Esophagus (tissue), 2 donors: ENCODE data around the gene ESPNL. TPM values are rescaled to one million over a fixed set of nuclear protein-coding genes. Genes with fewer than 3 reads are reported as not detected.

Source experiments
- H3K27ac ChIP-seq, 2 donors: one replicate each; pipeline ENCODE4 v1.5.1; 2013; ENCODE audit warnings: low read depth in 2 of 2, mild to moderate bottlenecking in 2 of 2, inconsistent platforms in 1 of 2, low read length in 1 of 2, moderate library complexity in 1 of 2
- H3K27me3 ChIP-seq, 2 donors: one replicate each; pipeline ENCODE4 v1.6.1; 2013; ENCODE audit warnings: low read length in 2 of 2, control low read depth in 1 of 2, mild to moderate bottlenecking in 1 of 2; ENCODE audit not compliant: insufficient read depth in 2 of 2, control insufficient read depth in 1 of 2
- H3K36me3 ChIP-seq, 2 donors: one replicate each; pipeline ENCODE4 v1.6.1; 2013; ENCODE audit warnings: low read length in 1 of 2; ENCODE audit not compliant: control insufficient read depth in 2 of 2, insufficient read depth in 2 of 2
- H3K4me1 ChIP-seq, 2 donors: one replicate each; pipeline ENCODE4 v1.6.1; 2013; ENCODE audit warnings: low read length in 1 of 2; ENCODE audit not compliant: control insufficient read depth in 2 of 2, insufficient read depth in 2 of 2
- H3K4me3 ChIP-seq, 2 donors: one replicate each; pipeline ENCODE4 v1.5.1; 2013; ENCODE audit warnings: low read length in 2 of 2, mild to moderate bottlenecking in 2 of 2, low read depth in 1 of 2, moderate library complexity in 1 of 2
- H3K9me3 ChIP-seq, 2 donors: one replicate each; pipeline ENCODE4 v1.6.1; 2013; ENCODE audit warnings: mild to moderate bottlenecking in 2 of 2, low read depth in 1 of 2, low read length in 1 of 2, moderate library complexity in 1 of 2; ENCODE audit not compliant: control insufficient read depth in 2 of 2, insufficient read depth in 1 of 2
- WGBS, 2 donors: extraction: QIAGEN DNeasy Blood & Tissue Kit; methylation state at CpG; one replicate each; pipeline ENCODE4 v1.1.7; 2013; 5-methylcytosine and 5-hydroxymethylcytosine counted together
- polyA plus RNA-seq, 2 donors: library from polyadenylated mRNA; stranded (reverse); fragments of 200-250 nt; gene quantifications; one replicate each; pipeline ENCODE4 v1.2.3, GENCODE V29; 2013
- donor health status: healthy with polysubstance abuse.
- donor health status: Bipolar disorder and iron deficiency.

The ESPNL gene
- polyA plus RNA-seq, 2 donors = 0.09 to 0.12 TPM

- H3K36me3 ChIP-seq = peaks cover 0 to 6% of the 10 kb centered on the region in 2 donors
- no peaks in the 10 kb centered on the region for H3K4me1 ChIP-seq
- no peak overlapping the region for H3K4me3 ChIP-seq
- H3K9me3 ChIP-seq = no peaks in the 10 kb centered on the region
- H3K27ac ChIP-seq = no peak overlapping the region
- no peaks in the 10 kb centered on the region for H3K27me3 ChIP-seq
- WGBS, 2 donors = 90 to 96% methylated on average over 1 of the region's 1 CpG
Observed at GRCh38 chr2:238077292-238077691, 22.8 kb upstream of the ESPNL start.

GRCh38 chr2:238079874-238080327 is 20.2 kb upstream of the ESPNL start:
- Histone ChIP-seq H3K27me3 (no peaks in the 10 kb centered on the region), H3K4me1 (no peaks in the 10 kb centered on the region), H3K9me3 (no peaks in the 10 kb centered on the region), H3K4me3 (no peak overlapping the region), H3K27ac (no peak overlapping the region), H3K36me3 (peaks cover 0 to 16% of the 10 kb centered on the region in 2 donors)
- WGBS, 2 donors = 70 to 75% methylated on average over 2 of the region's 2 CpGs

GRCh38 chr2:238080518-238080917 is 19.6 kb upstream of the ESPNL start:
- 97 to 98% methylated on average over 15 of the region's 15 CpGs for WGBS, 2 donors
- H3K4me1 ChIP-seq = no peaks in the 10 kb centered on the region
- H3K27ac ChIP-seq = no peak overlapping the region
- H3K4me3 ChIP-seq = no peak overlapping the region
- H3K27me3 ChIP-seq = no peaks in the 10 kb centered on the region
- peaks cover 0 to 16% of the 10 kb centered on the region in 2 donors for H3K36me3 ChIP-seq
- H3K9me3 ChIP-seq = no peaks in the 10 kb centered on the region

GRCh38 chr2:238081150-238081549 is 19.0 kb upstream of the ESPNL start:
- H3K27ac ChIP-seq = no peak overlapping the region
- H3K4me1 ChIP-seq = no peaks in the 10 kb centered on the region
- H3K4me3 ChIP-seq = no peak overlapping the region
- peaks cover 0 to 16% of the 10 kb centered on the region in 2 donors for H3K36me3 ChIP-seq
- no peaks in the 10 kb centered on the region for H3K9me3 ChIP-seq
- WGBS, 2 donors = 94 to 95% methylated on average over 13 of the region's 13 CpGs
- no peaks in the 10 kb centered on the region for H3K27me3 ChIP-seq

GRCh38 chr2:238081561-238081960 is 18.6 kb upstream of the ESPNL start:
- Histone ChIP-seq H3K27me3 (no peaks in the 10 kb centered on the region), H3K4me1 (no peaks in the 10 kb centered on the region), H3K4me3 (no peak overlapping the region), H3K9me3 (no peaks in the 10 kb centered on the region), H3K36me3 (peaks cover 0 to 16% of the 10 kb centered on the region in 2 donors), H3K27ac (no peak overlapping the region)
- WGBS, 2 donors = 96 to 97% methylated on average over 16 of the region's 16 CpGs

GRCh38 chr2:238082151-238082550 is 18.0 kb upstream of the ESPNL start:
- Histone ChIP-seq H3K27ac (no peak overlapping the region), H3K9me3 (no peaks in the 10 kb centered on the region), H3K4me1 (no peaks in the 10 kb centered on the region), H3K27me3 (no peaks in the 10 kb centered on the region), H3K4me3 (no peak overlapping the region), H3K36me3 (peaks cover 0 to 16% of the 10 kb centered on the region in 2 donors)
- WGBS, 2 donors = 91 to 93% methylated on average over 17 of the region's 17 CpGs

GRCh38 chr2:238082827-238083226 is 17.3 kb upstream of the ESPNL start:
- no peaks in the 10 kb centered on the region for H3K9me3 ChIP-seq
- H3K4me1 ChIP-seq = no peaks in the 10 kb centered on the region
- no peak overlapping the region for H3K27ac ChIP-seq
- 91 to 92% methylated on average over 7 of the region's 7 CpGs for WGBS, 2 donors
- peaks cover 0 to 16% of the 10 kb centered on the region in 2 donors for H3K36me3 ChIP-seq
- no peaks in the 10 kb centered on the region for H3K27me3 ChIP-seq
- no peak overlapping the region for H3K4me3 ChIP-seq

- 90 to 98% methylated on average over 5 of the region's 5 CpGs for WGBS, 2 donors
- Histone ChIP-seq H3K27ac (no peak overlapping the region), H3K4me3 (no peak overlapping the region), H3K4me1 (no peaks in the 10 kb centered on the region), H3K27me3 (no peaks in the 10 kb centered on the region), H3K36me3 (peaks cover 0 to 16% of the 10 kb centered on the region in 2 donors), H3K9me3 (no peaks in the 10 kb centered on the region)
Observed at GRCh38 chr2:238083919-238084318, 16.2 kb upstream of the ESPNL start.

- Histone ChIP-seq H3K9me3 (no peaks in the 10 kb centered on the region), H3K4me1 (no peaks in the 10 kb centered on the region), H3K4me3 (no peak overlapping the region), H3K27ac (no peak overlapping the region), H3K36me3 (peaks cover 0 to 16% of the 10 kb centered on the region in 2 donors), H3K27me3 (no peaks in the 10 kb centered on the region)
- WGBS, 2 donors = 88 to 90% methylated on average over 7 of the region's 7 CpGs
Observed at GRCh38 chr2:238084761-238085160, 15.4 kb upstream of the ESPNL start.

- H3K4me1 ChIP-seq = no peaks in the 10 kb centered on the region
- no peak overlapping the region for H3K4me3 ChIP-seq
- H3K9me3 ChIP-seq = no peaks in the 10 kb centered on the region
- H3K27ac ChIP-seq = no peak overlapping the region
- H3K36me3 ChIP-seq = peaks cover 0 to 16% of the 10 kb centered on the region in 2 donors
- 92 to 96% methylated on average over 3 of the region's 3 CpGs for WGBS, 2 donors
- no peaks in the 10 kb centered on the region for H3K27me3 ChIP-seq
Observed at GRCh38 chr2:238085899-238086298, 14.2 kb upstream of the ESPNL start.
